ENCODE data around the gene FOXA1. TPM values are rescaled to one million over a fixed set of nuclear protein-coding genes. Genes with fewer than 3 reads are reported as not detected.
A peak's percentile ranks its signal among the peaks of the same experiment; 100 is the strongest.

Gene FOXA1
- total RNA-seq, 1 experiment from 2014 or later: 212 TPM

DNA sequence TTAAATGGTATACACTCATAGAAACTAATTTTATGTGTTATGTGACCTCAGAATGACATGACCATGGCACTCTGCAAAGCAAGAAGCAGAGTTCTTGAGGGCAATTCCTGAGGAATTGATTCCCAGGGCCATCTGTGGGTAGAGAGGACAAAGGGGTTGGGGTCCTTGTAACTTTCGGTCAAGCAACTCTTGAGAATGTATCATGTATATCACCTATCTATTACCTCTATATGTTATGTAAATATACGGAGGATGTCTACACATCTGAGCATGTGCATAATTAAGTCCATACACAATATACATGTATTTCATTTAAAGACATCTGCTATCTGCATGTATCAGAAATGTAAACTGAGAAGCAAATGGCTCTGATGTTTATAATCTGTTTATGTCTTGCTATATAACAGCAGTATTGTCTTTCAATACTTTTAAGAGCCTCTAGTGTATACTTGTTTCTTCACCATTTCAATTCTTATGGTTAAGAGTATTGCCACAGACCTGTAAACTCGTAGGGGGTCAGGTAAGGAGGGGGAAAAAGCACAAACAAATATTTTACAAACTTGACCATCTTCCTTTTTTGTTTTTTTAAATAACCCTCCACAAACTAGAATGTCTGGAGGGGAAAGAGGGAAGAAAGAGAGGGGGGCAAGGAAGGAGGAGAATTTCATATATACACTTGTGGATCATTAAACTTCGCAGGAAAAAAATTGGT lies 4.5 kb downstream of the FOXA1 start:
- ChIA-PET CTCF (interaction anchor here (0.8 to 1.5 kb wide), 4 partner anchors 250 to 360 kb away, joined by 3 to 9 read pairs (median 6); no protein-coding TSS in a partner anchor), POLR2A (ENCODE audit: unreplicated experiment) (interaction anchor here (0.7 kb wide), 1 partner anchor 280 kb away, joined by 4 read pairs; no protein-coding TSS in a partner anchor)
- TF ChIP-seq, protein P1, sequence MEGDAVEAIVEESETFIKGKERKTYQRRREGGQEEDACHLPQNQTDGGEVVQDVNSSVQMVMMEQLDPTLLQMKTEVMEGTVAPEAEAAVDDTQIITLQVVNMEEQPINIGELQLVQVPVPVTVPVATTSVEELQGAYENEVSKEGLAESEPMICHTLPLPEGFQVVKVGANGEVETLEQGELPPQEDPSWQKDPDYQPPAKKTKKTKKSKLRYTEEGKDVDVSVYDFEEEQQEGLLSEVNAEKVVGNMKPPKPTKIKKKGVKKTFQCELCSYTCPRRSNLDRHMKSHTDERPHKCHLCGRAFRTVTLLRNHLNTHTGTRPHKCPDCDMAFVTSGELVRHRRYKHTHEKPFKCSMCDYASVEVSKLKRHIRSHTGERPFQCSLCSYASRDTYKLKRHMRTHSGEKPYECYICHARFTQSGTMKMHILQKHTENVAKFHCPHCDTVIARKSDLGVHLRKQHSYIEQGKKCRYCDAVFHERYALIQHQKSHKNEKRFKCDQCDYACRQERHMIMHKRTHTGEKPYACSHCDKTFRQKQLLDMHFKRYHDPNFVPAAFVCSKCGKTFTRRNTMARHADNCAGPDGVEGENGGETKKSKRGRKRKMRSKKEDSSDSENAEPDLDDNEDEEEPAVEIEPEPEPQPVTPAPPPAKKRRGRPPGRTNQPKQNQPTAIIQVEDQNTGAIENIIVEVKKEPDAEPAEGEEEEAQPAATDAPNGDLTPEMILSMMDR (conservative IDR thresholded peaks at IDR 0.05; ENCODE audit: low read depth, low read length): no peak
- no peak for TF ChIP-seq EZH2 (IDR thresholded peaks at IDR 0.05; ENCODE audit: low read length, unreplicated experiment)
- no peak for TF ChIP-seq EZH2phosphoT487 (IDR thresholded peaks at IDR 0.05; ENCODE audit: borderline replicate concordance, low read length)
- Histone ChIP-seq H3K9me3 (ENCODE audit: low read length) (no peaks in the 10 kb centered on the region), H3K4me3 (ENCODE audit: low read length) (peak overlapping the region; percentile 96), H3F3A (ENCODE audit: low read length, unreplicated experiment) (no peaks in the 10 kb centered on the region), H3K27ac (ENCODE audit: low read length) (peak overlapping the region; percentile 99), H3K4me2 (ENCODE audit: low read length) (peak overlapping the region; percentile 89), H3K36me3 (ENCODE audit: low read depth, low read length) (peaks cover 53% of the 10 kb centered on the region), H3K27me3 (ENCODE audit: low read length) (no peaks in the 10 kb centered on the region), H4K20me1 (ENCODE audit: low read length) (peaks cover 27% of the 10 kb centered on the region), H3K79me2 (ENCODE audit: low read length) (peaks cover 93% of the 10 kb centered on the region), H3K9ac (ENCODE audit: low read length) (peak overlapping the region; percentile 99), H3K4me1 (ENCODE audit: insufficient read depth, low read length) (peaks cover 25% of the 10 kb centered on the region), H2AFZ (ENCODE audit: low read length) (no peak overlapping the region), H3K9me2 (replicated peaks; ENCODE audit: low read length) (no peaks in the 10 kb centered on the region)
- intact Hi-C loops (cut with micrococcal nuclease): loop anchor here (1.0 kb wide), 1 partner anchor 338 kb away; no protein-coding TSS in a partner anchor
- TSS peak; percentile 0 for BruUV-seq (replicated peaks)
- peak; percentile 40 for DNase-seq
- ATAC-seq: no peak

- Histone ChIP-seq H3K27ac (ENCODE audit: low read length) (peak overlapping the region; percentile 99), H3K4me2 (ENCODE audit: low read length) (peak overlapping the region; percentile 89), H4K20me1 (ENCODE audit: low read length) (peaks cover 27% of the 10 kb centered on the region), H3K36me3 (ENCODE audit: low read depth, low read length) (peaks cover 53% of the 10 kb centered on the region), H3K9me3 (ENCODE audit: low read length) (no peaks in the 10 kb centered on the region), H3K9me2 (replicated peaks; ENCODE audit: low read length) (no peaks in the 10 kb centered on the region), H3K79me2 (ENCODE audit: low read length) (peaks cover 97% of the 10 kb centered on the region), H3K27me3 (ENCODE audit: low read length) (no peaks in the 10 kb centered on the region), H3F3A (ENCODE audit: low read length, unreplicated experiment) (no peaks in the 10 kb centered on the region), H3K4me1 (ENCODE audit: insufficient read depth, low read length) (peaks cover 30% of the 10 kb centered on the region), H3K4me3 (ENCODE audit: low read length) (peak overlapping the region; percentile 96), H2AFZ (ENCODE audit: low read length) (no peak overlapping the region), H3K9ac (ENCODE audit: low read length) (peak overlapping the region; percentile 99)
- intact Hi-C loops (cut with micrococcal nuclease): loop anchor here (1.0 to 10.0 kb wide), 2 partner anchors 338 to 415 kb away; partner anchors contain the start of gene SLC25A21
- ChIA-PET POLR2A (ENCODE audit: unreplicated experiment) (interaction anchor here (0.5 to 0.8 kb wide), 4 partner anchors 42 to 388 kb away, joined by 3 to 15 read pairs (median 4); no protein-coding TSS in a partner anchor), CTCF (no interaction called here)
- ATAC-seq: no peak
- peak; percentile 55 for DNase-seq
- no TSS peak for BruUV-seq (replicated peaks)
- TF ChIP-seq, protein P1 (conservative IDR thresholded peaks at IDR 0.05; ENCODE audit: low read depth, low read length): no peak
- TF ChIP-seq EZH2 (IDR thresholded peaks at IDR 0.05; ENCODE audit: low read length, unreplicated experiment): no peak
- TF ChIP-seq EZH2phosphoT487 (IDR thresholded peaks at IDR 0.05; ENCODE audit: borderline replicate concordance, low read length): no peak
Measured at GRCh38 chr14:37589715-37590427, 5.2 kb downstream of the FOXA1 start.
